Liver (tissue), 3 donors: ENCODE data around the gene CTU2.

Experiments
- CTCF ChIP-seq: fragments of 150-350 bp; IDR thresholded peaks from 2 replicates; pipeline ENCODE4 v1.5.1; 2017; ENCODE audit warnings: improper control_type of control experiment, low read depth, low read length; ENCODE audit not compliant: missing input control
- FOXA2 ChIP-seq: IDR thresholded peaks from 2 replicates; pipeline ENCODE4 v1.6.1; 2016; ENCODE audit warnings: antibody characterized with exemption
- JUND ChIP-seq, 2 donors: IDR thresholded peaks; 2 replicates each; pipeline ENCODE4 v1.6.1; 2016; ENCODE audit warnings: antibody characterized with exemption in 2 of 2
- RAD21 ChIP-seq, 2 donors: IDR thresholded peaks; 2 replicates each; pipeline ENCODE4 v1.6.1; 2016; ENCODE audit warnings: antibody characterized with exemption in 2 of 2, mild to moderate bottlenecking in 2 of 2
- REST ChIP-seq: IDR thresholded peaks from 2 replicates; pipeline ENCODE4 v1.6.1; 2016; ENCODE audit warnings: antibody characterized with exemption, mild to moderate bottlenecking
- RXRA ChIP-seq, 2 donors: IDR thresholded peaks; 2 replicates each; pipeline ENCODE4 v1.6.1; 2017 to 2018; ENCODE audit warnings: antibody characterized with exemption in 2 of 2, mild to moderate bottlenecking in 1 of 2
- SP1 ChIP-seq: IDR thresholded peaks from 2 replicates; pipeline ENCODE4 v1.6.1; 2018; ENCODE audit warnings: antibody characterized with exemption, mild to moderate bottlenecking
- TAF1 ChIP-seq: conservative IDR thresholded peaks from 2 replicates; pipeline ENCODE4 v1.6.1; 2016; ENCODE audit warnings: antibody characterized with exemption, mild to moderate bottlenecking
- YY1 ChIP-seq: IDR thresholded peaks from 2 replicates; pipeline ENCODE4 v1.6.1; 2016; ENCODE audit warnings: antibody characterized with exemption, mild to moderate bottlenecking
- donor health status: healthy.
- donor health status: healthy.

GRCh38 chr16:88719933-88720296, 13.6 kb downstream of the CTU2 start:
- TF ChIP-seq YY1 (no peak), TAF1 (no peak), JUND (IDR thresholded peaks at IDR 0.05) (no peak), SP1 (no peak), CTCF (no peak), RXRA (IDR thresholded peaks at IDR 0.05) (no peak), RAD21 (IDR thresholded peaks at IDR 0.05) (no peak), FOXA2 (no peak), REST (no peak)
